Measurements from ENCODE around the gene SLC13A3. TPM values are rescaled to one million over a fixed set of nuclear protein-coding genes. Genes with fewer than 3 reads are reported as not detected.

Gene SLC13A3
- total and polyA plus RNA-seq, 2 donors (not counting 3 experiments of a cell fraction or from before 2014, with no cell fraction given): 0.11 to 0.40 TPM

DNA sequence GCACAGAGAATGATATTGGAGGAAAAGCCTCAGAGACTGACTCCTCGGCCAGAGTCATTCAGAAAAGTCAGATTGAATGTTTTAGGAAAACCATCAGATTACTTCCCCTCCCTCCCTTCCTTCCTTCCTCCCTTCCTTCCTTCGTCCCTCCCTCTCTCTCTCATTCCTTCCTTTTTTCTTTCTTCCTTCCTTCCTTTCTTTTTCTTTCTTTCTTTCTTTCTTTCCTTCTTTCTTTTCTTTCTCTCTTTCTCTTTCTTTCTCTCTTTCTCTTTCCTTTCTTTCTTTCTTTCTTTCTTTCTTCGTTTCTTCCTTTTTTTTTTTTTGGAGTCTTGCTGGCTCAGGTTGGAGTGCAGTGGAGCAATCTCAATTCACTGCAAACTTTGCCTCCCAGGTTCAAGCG lies 108.2 kb downstream of the SLC13A3 start:
- Histone ChIP-seq H3K79me2 (ENCODE audit: control insufficient read depth, insufficient read depth, low read length) (no peaks in the 10 kb centered on the region), H3K4me1 (ENCODE audit: control insufficient read depth, extremely low read depth, insufficient read depth, low read length) (no peaks in the 10 kb centered on the region), H3K27me3 (ENCODE audit: control insufficient read depth in 2 of 2, insufficient read depth in 2 of 2, low read length in 2 of 2) (no peaks in the 10 kb centered on the region), H3K9ac (replicated peaks; ENCODE audit: extremely low read depth, insufficient read depth, low read length) (no peak overlapping the region), H3K4me2 (ENCODE audit: insufficient read depth, low read length) (no peak overlapping the region), H3K4me3 (replicated peaks in 1 of 3; ENCODE audit: insufficient read depth in 1 of 3, low read depth in 1 of 3, low read length in 3 of 3) (no peak overlapping the region), H3K9me3 (replicated peaks; ENCODE audit: control insufficient read depth, insufficient read depth, low read length) (no peaks in the 10 kb centered on the region), H4K20me1 (replicated peaks; ENCODE audit: control insufficient read depth, extremely low read depth, insufficient read depth, low read length) (no peaks in the 10 kb centered on the region), H3K27ac (ENCODE audit: insufficient read depth, low read depth, low read length) (no peak overlapping the region), H3K36me3 (ENCODE audit: control insufficient read depth in 2 of 2, extremely low read depth in 1 of 2, insufficient read depth in 2 of 2, low read length in 2 of 2) (no peaks in the 10 kb centered on the region), H3K9me1 (replicated peaks; ENCODE audit: control insufficient read depth, extremely low read depth, insufficient read depth, low read length) (no peaks in the 10 kb centered on the region), H2AFZ (ENCODE audit: low read depth, low read length) (no peak overlapping the region)
- TF ChIP-seq GATA2 (IDR thresholded peaks at IDR 0.05; ENCODE audit: insufficient read depth, insufficient read length, low read depth, low read length) (no peak), MYC (IDR thresholded peaks at IDR 0.05; ENCODE audit: low read depth, low read length) (no peak), JUN (IDR thresholded peaks at IDR 0.05; ENCODE audit: borderline replicate concordance, insufficient read depth, insufficient read length, low read depth) (no peak), FOS (IDR thresholded peaks at IDR 0.05; ENCODE audit: borderline replicate concordance, insufficient read depth, low read length) (no peak), POLR2A (IDR thresholded peaks at IDR 0.05; ENCODE audit: low read depth, low read length) (no peak)
- TF ChIP-seq, protein P1, sequence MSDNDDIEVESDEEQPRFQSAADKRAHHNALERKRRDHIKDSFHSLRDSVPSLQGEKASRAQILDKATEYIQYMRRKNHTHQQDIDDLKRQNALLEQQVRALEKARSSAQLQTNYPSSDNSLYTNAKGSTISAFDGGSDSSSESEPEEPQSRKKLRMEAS (IDR thresholded peaks at IDR 0.05; ENCODE audit: insufficient read depth, insufficient read length): no peak
- FAIRE-seq (no peak), DNase-seq (ENCODE audit: low read depth, low spot score) (no peak)
- dilution Hi-C loops (cut with MboI; ENCODE audit: extremely low pct_ligation_motif_present, low sequenced_read_pairs) (no loop called here), intact Hi-C loops (cut with micrococcal nuclease) (no loop called here)
- CTCF ChIA-PET: no interaction called here
- POLR2A ChIA-PET: no interaction called here
- no TSS peak for BruUV-seq (replicated peaks)

DNA sequence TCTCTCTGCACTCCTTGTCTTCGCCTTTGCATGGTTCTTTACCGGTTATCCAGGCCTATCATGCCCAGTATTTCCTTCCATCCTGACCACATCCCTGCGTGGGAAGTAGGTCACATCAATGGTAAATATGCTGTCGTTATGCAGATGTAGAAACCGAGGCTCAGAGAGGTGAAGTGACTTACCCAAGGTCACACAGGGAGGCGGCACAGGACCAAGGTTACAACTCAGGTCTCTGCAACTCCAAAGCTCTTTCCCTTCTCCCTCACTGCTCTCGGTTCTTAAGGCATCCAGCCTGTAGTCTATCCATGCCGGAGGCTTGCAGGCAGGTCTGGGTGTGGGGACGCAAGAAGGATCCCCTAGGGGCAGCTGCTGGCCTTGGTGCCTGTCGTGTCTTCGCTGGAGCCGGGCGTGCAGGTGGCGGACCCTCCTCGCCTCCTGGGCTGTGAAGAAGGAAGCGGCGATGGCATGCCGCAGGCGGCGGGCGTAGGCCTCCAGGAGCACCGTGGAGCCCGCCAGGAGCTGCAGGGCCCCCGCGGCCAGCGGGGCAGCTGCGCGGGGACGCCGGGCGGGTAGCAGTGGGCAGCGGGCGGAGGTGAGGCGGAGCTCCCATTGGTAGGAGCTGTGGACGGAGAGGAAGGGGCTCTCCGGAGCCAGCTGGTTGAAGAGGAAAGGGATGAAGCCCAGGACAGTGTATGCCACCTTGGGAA lies 109.9 kb downstream of the SLC13A3 start:
- POLR2A ChIA-PET: no interaction called here
- Histone ChIP-seq H3K9ac (replicated peaks; ENCODE audit: extremely low read depth, insufficient read depth, low read length) (no peak overlapping the region), H3K27ac (ENCODE audit: insufficient read depth, low read depth, low read length) (no peak overlapping the region), H3K4me3 (replicated peaks in 1 of 3; ENCODE audit: insufficient read depth in 1 of 3, low read depth in 1 of 3, low read length in 3 of 3) (no peak overlapping the region), H3K9me1 (replicated peaks; ENCODE audit: control insufficient read depth, extremely low read depth, insufficient read depth, low read length) (no peaks in the 10 kb centered on the region), H3K36me3 (ENCODE audit: control insufficient read depth in 2 of 2, extremely low read depth in 1 of 2, insufficient read depth in 2 of 2, low read length in 2 of 2) (no peaks in the 10 kb centered on the region), H3K9me3 (replicated peaks; ENCODE audit: control insufficient read depth, insufficient read depth, low read length) (no peaks in the 10 kb centered on the region), H3K4me1 (ENCODE audit: control insufficient read depth, extremely low read depth, insufficient read depth, low read length) (no peaks in the 10 kb centered on the region), H4K20me1 (replicated peaks; ENCODE audit: control insufficient read depth, extremely low read depth, insufficient read depth, low read length) (no peaks in the 10 kb centered on the region), H3K27me3 (ENCODE audit: control insufficient read depth in 2 of 2, insufficient read depth in 2 of 2, low read length in 2 of 2) (no peaks in the 10 kb centered on the region), H2AFZ (ENCODE audit: low read depth, low read length) (no peak overlapping the region), H3K4me2 (ENCODE audit: insufficient read depth, low read length) (no peak overlapping the region), H3K79me2 (ENCODE audit: control insufficient read depth, insufficient read depth, low read length) (no peaks in the 10 kb centered on the region)
- CTCF ChIA-PET: interaction anchor here (1.4 kb wide), 1 partner anchor 10 kb away, joined by 6 read pairs; no protein-coding TSS in a partner anchor
- dilution Hi-C loops (cut with MboI; ENCODE audit: extremely low pct_ligation_motif_present, low sequenced_read_pairs) (no loop called here), intact Hi-C loops (cut with micrococcal nuclease) (no loop called here)
- BruUV-seq (replicated peaks): no TSS peak
- DNase-seq (ENCODE audit: low read depth, low spot score) (no peak), FAIRE-seq (no peak)
- TF ChIP-seq, protein P2, sequence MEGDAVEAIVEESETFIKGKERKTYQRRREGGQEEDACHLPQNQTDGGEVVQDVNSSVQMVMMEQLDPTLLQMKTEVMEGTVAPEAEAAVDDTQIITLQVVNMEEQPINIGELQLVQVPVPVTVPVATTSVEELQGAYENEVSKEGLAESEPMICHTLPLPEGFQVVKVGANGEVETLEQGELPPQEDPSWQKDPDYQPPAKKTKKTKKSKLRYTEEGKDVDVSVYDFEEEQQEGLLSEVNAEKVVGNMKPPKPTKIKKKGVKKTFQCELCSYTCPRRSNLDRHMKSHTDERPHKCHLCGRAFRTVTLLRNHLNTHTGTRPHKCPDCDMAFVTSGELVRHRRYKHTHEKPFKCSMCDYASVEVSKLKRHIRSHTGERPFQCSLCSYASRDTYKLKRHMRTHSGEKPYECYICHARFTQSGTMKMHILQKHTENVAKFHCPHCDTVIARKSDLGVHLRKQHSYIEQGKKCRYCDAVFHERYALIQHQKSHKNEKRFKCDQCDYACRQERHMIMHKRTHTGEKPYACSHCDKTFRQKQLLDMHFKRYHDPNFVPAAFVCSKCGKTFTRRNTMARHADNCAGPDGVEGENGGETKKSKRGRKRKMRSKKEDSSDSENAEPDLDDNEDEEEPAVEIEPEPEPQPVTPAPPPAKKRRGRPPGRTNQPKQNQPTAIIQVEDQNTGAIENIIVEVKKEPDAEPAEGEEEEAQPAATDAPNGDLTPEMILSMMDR (IDR thresholded peaks at IDR 0.05; ENCODE audit: extremely low read depth in 1 of 2, insufficient read depth in 1 of 2, low read depth in 1 of 2, low read length in 2 of 2): no peak
- TF ChIP-seq MYC (IDR thresholded peaks at IDR 0.05; ENCODE audit: low read depth, low read length): no peak
